Testis (tissue), 2 donors: ENCODE measurements around the gene OLFML1.

Experiments used
- POLR2A ChIP-seq: fragments of 450-650 bp; IDR thresholded peaks from one replicate; pipeline ENCODE4 v1.6.1; 2017; ENCODE audit warnings: antibody characterized with exemption, mild to moderate bottlenecking, moderate library complexity
- TF ChIP-seq, protein P1 (sequence below), 3 experiments: fragments of 450-650 bp in 2 of 3; fragments of 200-600 bp in 1 of 3; sonication (generic) in 1 of 3; IDR thresholded peaks; one replicate each; pipeline ENCODE4 v1.5.1; 2016 to 2019; ENCODE audit warnings: antibody characterized with exemption in 3 of 3, mild to moderate bottlenecking in 2 of 3, moderate library complexity in 1 of 3

DNA sequence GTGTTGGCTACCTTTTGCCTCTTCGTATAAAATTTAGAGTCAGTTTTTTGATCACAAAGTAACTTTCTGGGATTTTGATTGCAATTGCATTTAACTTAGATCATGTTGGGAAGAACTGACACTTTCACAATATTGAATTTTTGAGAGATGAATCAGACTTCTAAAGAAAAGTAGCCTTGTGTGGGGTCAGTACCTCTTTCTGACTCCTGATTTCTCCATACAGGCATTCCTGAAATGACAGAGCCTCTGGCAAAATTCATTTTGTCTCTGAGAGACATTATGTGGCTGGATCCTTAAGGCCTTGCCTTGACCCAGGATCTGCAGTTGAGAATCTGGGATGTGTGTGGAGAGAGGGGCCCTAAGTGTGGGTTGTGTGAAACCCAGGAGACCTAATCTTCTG is 66.3 kb downstream of the OLFML1 start:
- no peak for TF ChIP-seq POLR2A
- TF ChIP-seq, protein P1, sequence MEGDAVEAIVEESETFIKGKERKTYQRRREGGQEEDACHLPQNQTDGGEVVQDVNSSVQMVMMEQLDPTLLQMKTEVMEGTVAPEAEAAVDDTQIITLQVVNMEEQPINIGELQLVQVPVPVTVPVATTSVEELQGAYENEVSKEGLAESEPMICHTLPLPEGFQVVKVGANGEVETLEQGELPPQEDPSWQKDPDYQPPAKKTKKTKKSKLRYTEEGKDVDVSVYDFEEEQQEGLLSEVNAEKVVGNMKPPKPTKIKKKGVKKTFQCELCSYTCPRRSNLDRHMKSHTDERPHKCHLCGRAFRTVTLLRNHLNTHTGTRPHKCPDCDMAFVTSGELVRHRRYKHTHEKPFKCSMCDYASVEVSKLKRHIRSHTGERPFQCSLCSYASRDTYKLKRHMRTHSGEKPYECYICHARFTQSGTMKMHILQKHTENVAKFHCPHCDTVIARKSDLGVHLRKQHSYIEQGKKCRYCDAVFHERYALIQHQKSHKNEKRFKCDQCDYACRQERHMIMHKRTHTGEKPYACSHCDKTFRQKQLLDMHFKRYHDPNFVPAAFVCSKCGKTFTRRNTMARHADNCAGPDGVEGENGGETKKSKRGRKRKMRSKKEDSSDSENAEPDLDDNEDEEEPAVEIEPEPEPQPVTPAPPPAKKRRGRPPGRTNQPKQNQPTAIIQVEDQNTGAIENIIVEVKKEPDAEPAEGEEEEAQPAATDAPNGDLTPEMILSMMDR (IDR thresholded peaks at IDR 0.05): no peak
